Mesendoderm (in vitro differentiated cells): Measurements from ENCODE around the gene CCDC66.

Experiments
- DNase-seq: peaks from one replicate; pipeline ENCODE4 v3.0.0; 2013
- H2AK5ac ChIP-seq: 2 replicates; pipeline ENCODE4 v1.6.1; 2013; ENCODE audit warnings: low read length, inconsistent platforms
- H2BK120ac ChIP-seq: 2 replicates; pipeline ENCODE4 v1.6.1; 2013; ENCODE audit warnings: low read depth, mild to moderate bottlenecking, low read length, moderate library complexity, mixed read lengths
- H2BK15ac ChIP-seq: replicated peaks from 2 replicates; pipeline ENCODE4 v1.6.1; 2013; ENCODE audit warnings: low read depth, mild to moderate bottlenecking, moderate library complexity
- H2BK5ac ChIP-seq: 2 replicates; pipeline ENCODE4 v1.6.1; 2013; ENCODE audit warnings: low read length, inconsistent platforms
- H3K18ac ChIP-seq: 2 replicates; pipeline ENCODE4 v1.6.1; 2013; ENCODE audit warnings: mild to moderate bottlenecking, low read length, mixed read lengths
- H3K23ac ChIP-seq: one replicate; pipeline ENCODE4 v1.6.1; 2013; ENCODE audit warnings: low read length
- H3K27ac ChIP-seq: 2 replicates; pipeline ENCODE4 v1.5.1; 2013; ENCODE audit warnings: low read depth, mild to moderate bottlenecking, inconsistent platforms, low read length, moderate library complexity
- H3K27me3 ChIP-seq: 2 replicates; pipeline ENCODE4 v1.6.1; 2013; ENCODE audit warnings: low read length, control low read depth, mild to moderate bottlenecking, inconsistent platforms; ENCODE audit not compliant: insufficient read depth, poor library complexity
- H3K36me3 ChIP-seq: 2 replicates; pipeline ENCODE4 v1.6.1; 2013; ENCODE audit warnings: low read length, inconsistent platforms; ENCODE audit not compliant: control insufficient read depth, insufficient read depth
- H3K4ac ChIP-seq: one replicate; pipeline ENCODE4 v1.6.1; 2013; ENCODE audit warnings: low read depth, mild to moderate bottlenecking, low read length, moderate library complexity
- H3K4me1 ChIP-seq: 2 replicates; pipeline ENCODE4 v1.6.1; 2013; ENCODE audit warnings: low read depth, low read length, inconsistent platforms; ENCODE audit not compliant: control insufficient read depth
- H3K4me2 ChIP-seq: 2 replicates; pipeline ENCODE4 v1.6.1; 2013; ENCODE audit warnings: low read length
- H3K4me3 ChIP-seq: 2 replicates; pipeline ENCODE4 v1.5.1; 2013; ENCODE audit warnings: mild to moderate bottlenecking, low read length
- H3K56ac ChIP-seq: one replicate; pipeline ENCODE4 v1.6.1; 2013; ENCODE audit warnings: low read length
- H3K79me1 ChIP-seq: 2 replicates; pipeline ENCODE4 v1.6.1; 2013; ENCODE audit warnings: low read length, inconsistent platforms
- H3K79me2 ChIP-seq: 2 replicates; pipeline ENCODE4 v1.6.1; 2013; ENCODE audit warnings: mild to moderate bottlenecking, low read length; ENCODE audit not compliant: control insufficient read depth, insufficient read depth
- H3K9ac ChIP-seq: 2 replicates; pipeline ENCODE4 v1.6.1; 2013; ENCODE audit warnings: low read length, inconsistent platforms
- H4K5ac ChIP-seq: one replicate; pipeline ENCODE4 v1.6.1; 2013; ENCODE audit warnings: low read length
- H4K8ac ChIP-seq: one replicate; pipeline ENCODE4 v1.6.1; 2013; ENCODE audit warnings: low read depth, mild to moderate bottlenecking, control low read depth, low read length, moderate library complexity
- WGBS: extraction: QIAGEN DNeasy Blood & Tissue Kit; methylation state at CpG from one replicate; pipeline ENCODE4 v1.1.7; 2013; ENCODE audit warnings: low lambda C conversion rate, missing lambda C conversion rate; ENCODE audit not compliant: insufficient coverage; ENCODE audit errors: extremely low coverage; 5-methylcytosine and 5-hydroxymethylcytosine counted together

Gene CCDC66

GRCh38 chr3:56633602-56634535, 76.9 kb downstream of the CCDC66 start:
- H4K8ac ChIP-seq: no peak overlapping the region
- H2BK15ac ChIP-seq: no peak overlapping the region
- no peak overlapping the region for H3K23ac ChIP-seq
- no peak overlapping the region for H3K4me2 ChIP-seq
- no peak overlapping the region for H2AK5ac ChIP-seq
- no peak overlapping the region for H3K4ac ChIP-seq
- no peak overlapping the region for H3K27ac ChIP-seq
- no peaks in the 10 kb centered on the region for H3K79me2 ChIP-seq
- no peak overlapping the region for H3K4me3 ChIP-seq
- H3K36me3 ChIP-seq: peaks cover 4% of the 10 kb centered on the region
- no peak overlapping the region for H4K5ac ChIP-seq
- no peak overlapping the region for H3K56ac ChIP-seq
- H3K18ac ChIP-seq: no peak overlapping the region
- H3K79me1 ChIP-seq: no peaks in the 10 kb centered on the region
- H3K27me3 ChIP-seq: no peaks in the 10 kb centered on the region
- DNase-seq: no peak
- no CpG with 5 or more reads among the region's 9 CpGs for WGBS
- H3K4me1 ChIP-seq: no peaks in the 10 kb centered on the region
- no peak overlapping the region for H2BK5ac ChIP-seq
- no peak overlapping the region for H2BK120ac ChIP-seq
- no peak overlapping the region for H3K9ac ChIP-seq

- Histone ChIP-seq H3K27ac (no peak overlapping the region), H3K27me3 (no peaks in the 10 kb centered on the region), H4K5ac (no peak overlapping the region), H3K23ac (no peak overlapping the region), H3K79me1 (peaks cover 9% of the 10 kb centered on the region), H2BK120ac (no peak overlapping the region), H4K8ac (no peak overlapping the region), H2BK15ac (no peak overlapping the region), H3K4me1 (no peaks in the 10 kb centered on the region), H3K4me2 (no peak overlapping the region), H3K9ac (no peak overlapping the region), H3K79me2 (peaks cover 2% of the 10 kb centered on the region), H3K4me3 (no peak overlapping the region), H2AK5ac (no peak overlapping the region), H3K4ac (no peak overlapping the region), H3K36me3 (peaks cover 7% of the 10 kb centered on the region), H2BK5ac (no peak overlapping the region), H3K18ac (no peak overlapping the region), H3K56ac (no peak overlapping the region)
- no CpG with 5 or more reads among the region's 2 CpGs for WGBS
- no peak for DNase-seq
Measured at GRCh38 chr3:56645407-56645806, 88.4 kb downstream of the CCDC66 start.

GRCh38 chr3:56654460-56654859, 97.5 kb downstream of the CCDC66 start:
- Histone ChIP-seq H3K79me1 (peaks cover 10% of the 10 kb centered on the region), H2BK5ac (no peak overlapping the region), H2BK15ac (no peak overlapping the region), H3K23ac (no peak overlapping the region), H4K8ac (no peak overlapping the region), H3K27me3 (no peaks in the 10 kb centered on the region), H3K4me3 (no peak overlapping the region), H3K4me1 (no peaks in the 10 kb centered on the region), H2AK5ac (no peak overlapping the region), H3K4me2 (no peak overlapping the region), H3K4ac (no peak overlapping the region), H3K79me2 (peaks cover 4% of the 10 kb centered on the region), H3K27ac (no peak overlapping the region), H3K9ac (no peak overlapping the region), H3K56ac (no peak overlapping the region), H4K5ac (no peak overlapping the region), H3K18ac (no peak overlapping the region), H2BK120ac (no peak overlapping the region), H3K36me3 (peaks cover 5% of the 10 kb centered on the region)
- no peak for DNase-seq
- WGBS: no CpG with 5 or more reads among the region's 1 CpG

GRCh38 chr3:56655709-56656108, 98.7 kb downstream of the CCDC66 start:
- Histone ChIP-seq H3K79me1 (peaks cover 4% of the 10 kb centered on the region), H3K79me2 (peaks cover 4% of the 10 kb centered on the region), H3K4me3 (no peak overlapping the region), H3K4me2 (no peak overlapping the region), H3K27me3 (no peaks in the 10 kb centered on the region), H2BK5ac (no peak overlapping the region), H3K36me3 (peaks cover 5% of the 10 kb centered on the region), H3K9ac (no peak overlapping the region), H4K5ac (no peak overlapping the region), H2BK15ac (no peak overlapping the region), H3K4me1 (no peaks in the 10 kb centered on the region), H3K27ac (no peak overlapping the region), H4K8ac (no peak overlapping the region), H3K56ac (no peak overlapping the region), H2BK120ac (no peak overlapping the region), H3K23ac (no peak overlapping the region), H2AK5ac (no peak overlapping the region), H3K4ac (no peak overlapping the region), H3K18ac (no peak overlapping the region)
- WGBS: no CpG with 5 or more reads among the region's 1 CpG
- DNase-seq: no peak

- Histone ChIP-seq H3K4me2 (no peak overlapping the region), H3K27ac (no peak overlapping the region), H4K8ac (no peak overlapping the region), H3K79me1 (no peaks in the 10 kb centered on the region), H4K5ac (no peak overlapping the region), H3K4me1 (no peaks in the 10 kb centered on the region), H2AK5ac (no peak overlapping the region), H3K9ac (no peak overlapping the region), H2BK120ac (no peak overlapping the region), H3K4ac (no peak overlapping the region), H2BK15ac (no peak overlapping the region), H3K36me3 (peaks cover 3% of the 10 kb centered on the region), H3K23ac (no peak overlapping the region), H3K4me3 (no peak overlapping the region), H3K18ac (no peak overlapping the region), H2BK5ac (no peak overlapping the region), H3K27me3 (no peaks in the 10 kb centered on the region), H3K56ac (no peak overlapping the region), H3K79me2 (no peaks in the 10 kb centered on the region)
- DNase-seq: no peak
- WGBS: no CpG with 5 or more reads among the region's 2 CpGs
Measured at GRCh38 chr3:56664823-56665222, 107.8 kb downstream of the CCDC66 start.
